Activated CD4-positive, alpha-beta T cell treated with anti-CD3 and anti-CD28 coated beads, Interleukin-2, amount 50 U/mL, for 1 hour (primary cell): ENCODE data around the gene RTN4.

ENCODE experiments used
- DNase-seq: peaks from one replicate; pipeline ENCODE4 v3.0.0-alpha.2; 2020

The RTN4 gene

DNA sequence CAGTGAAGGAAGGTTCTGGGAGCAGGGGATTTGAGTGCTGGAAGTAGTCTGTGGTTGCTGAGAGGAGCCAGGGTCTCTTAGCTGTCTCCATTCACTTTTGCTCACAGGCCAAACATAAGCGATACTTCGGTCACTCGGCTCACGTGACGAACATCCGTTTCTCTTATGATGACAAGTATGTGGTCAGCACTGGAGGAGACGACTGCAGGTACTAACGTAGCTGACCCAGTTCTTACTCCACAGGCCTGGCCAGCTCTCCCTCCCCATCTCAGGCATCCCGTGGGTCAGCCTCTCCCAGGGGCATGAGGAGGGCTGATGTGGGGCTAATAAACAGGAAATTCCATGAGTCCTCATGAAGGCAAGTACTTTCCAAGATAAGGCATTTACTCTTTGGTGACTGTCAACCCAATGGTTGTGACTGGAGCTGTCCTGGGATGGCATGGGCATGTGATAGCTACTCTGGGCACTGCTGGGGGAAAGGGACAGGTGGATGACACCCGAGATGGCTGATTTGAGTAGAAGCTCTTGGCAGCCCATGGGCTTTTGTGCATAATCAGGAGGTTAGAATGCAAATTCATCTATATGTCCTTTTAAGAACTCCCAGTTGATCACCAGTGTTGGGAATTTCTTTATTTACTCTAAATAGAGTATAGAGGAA, 81.6 kb downstream of the RTN4 start:
- DNase-seq = no peak

DNA sequence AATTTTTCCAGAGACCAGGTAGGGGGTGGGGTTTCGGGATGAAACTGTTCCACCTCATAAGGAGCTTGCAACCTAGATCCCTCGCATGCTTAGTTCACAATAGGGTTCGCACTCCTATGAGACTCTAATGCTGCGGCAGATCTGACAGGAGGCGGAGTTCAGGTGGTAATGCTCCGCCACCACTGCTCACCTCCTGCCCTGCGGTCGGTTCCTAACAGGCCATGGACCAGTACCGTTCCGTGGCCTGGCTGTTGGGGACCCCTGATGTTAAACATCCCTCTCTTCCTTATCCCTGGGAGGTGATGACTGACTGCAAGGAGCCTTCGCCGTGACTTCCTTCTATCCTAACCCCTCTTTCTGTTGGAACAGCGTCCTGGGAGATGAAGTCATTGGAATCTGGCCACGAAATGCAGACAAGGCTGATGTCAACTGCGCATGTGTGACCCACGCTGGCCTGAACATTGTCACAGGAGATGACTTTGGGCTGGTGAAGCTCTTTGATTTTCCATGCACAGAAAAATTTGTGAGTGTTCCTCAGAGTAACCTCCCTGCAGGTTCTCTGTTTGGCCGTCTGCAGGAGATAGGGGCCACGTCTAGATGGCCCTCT, 82.4 kb downstream of the RTN4 start:
- no peak for DNase-seq

DNA sequence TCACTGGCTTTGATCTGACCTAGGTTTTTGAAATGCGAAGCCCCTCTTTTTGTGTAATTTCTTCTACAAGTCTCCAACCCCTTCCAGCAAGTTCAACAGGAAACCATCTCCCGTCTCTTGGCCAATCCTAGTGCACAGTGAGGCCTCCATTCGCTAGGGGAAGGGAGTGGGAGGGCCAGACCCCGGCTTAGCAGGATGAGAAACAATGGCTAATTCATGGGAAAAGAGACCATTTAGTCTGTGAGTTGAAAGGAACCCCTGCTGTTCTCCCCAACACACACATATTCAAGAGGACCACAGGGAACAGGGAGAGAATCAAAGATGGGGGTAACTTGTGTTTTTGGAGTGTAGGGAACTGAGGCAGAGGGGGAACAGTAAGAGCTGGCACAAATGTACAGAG, 83.0 kb downstream of the RTN4 start:
- DNase-seq = no peak

DNA sequence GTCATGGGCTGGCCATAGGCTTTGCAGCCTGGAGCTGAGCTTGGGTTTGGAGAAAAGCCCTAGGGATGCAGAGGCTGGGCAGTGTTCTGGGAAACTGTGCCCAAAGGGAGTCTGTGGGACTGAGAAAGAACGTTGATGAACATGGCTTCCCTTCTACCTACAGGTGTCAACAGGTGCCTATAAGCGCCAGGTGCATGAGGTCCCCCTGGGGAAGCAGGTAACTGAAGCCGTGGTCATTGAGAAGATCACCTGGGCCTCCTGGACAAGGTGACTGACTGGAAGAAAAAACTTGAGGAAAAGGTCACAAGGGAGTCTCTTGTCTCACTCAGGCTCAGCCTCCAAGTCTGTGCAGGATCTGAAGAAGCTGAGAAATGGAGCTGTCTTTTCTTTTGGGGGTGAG, 83.4 kb downstream of the RTN4 start:
- no peak for DNase-seq

DNA sequence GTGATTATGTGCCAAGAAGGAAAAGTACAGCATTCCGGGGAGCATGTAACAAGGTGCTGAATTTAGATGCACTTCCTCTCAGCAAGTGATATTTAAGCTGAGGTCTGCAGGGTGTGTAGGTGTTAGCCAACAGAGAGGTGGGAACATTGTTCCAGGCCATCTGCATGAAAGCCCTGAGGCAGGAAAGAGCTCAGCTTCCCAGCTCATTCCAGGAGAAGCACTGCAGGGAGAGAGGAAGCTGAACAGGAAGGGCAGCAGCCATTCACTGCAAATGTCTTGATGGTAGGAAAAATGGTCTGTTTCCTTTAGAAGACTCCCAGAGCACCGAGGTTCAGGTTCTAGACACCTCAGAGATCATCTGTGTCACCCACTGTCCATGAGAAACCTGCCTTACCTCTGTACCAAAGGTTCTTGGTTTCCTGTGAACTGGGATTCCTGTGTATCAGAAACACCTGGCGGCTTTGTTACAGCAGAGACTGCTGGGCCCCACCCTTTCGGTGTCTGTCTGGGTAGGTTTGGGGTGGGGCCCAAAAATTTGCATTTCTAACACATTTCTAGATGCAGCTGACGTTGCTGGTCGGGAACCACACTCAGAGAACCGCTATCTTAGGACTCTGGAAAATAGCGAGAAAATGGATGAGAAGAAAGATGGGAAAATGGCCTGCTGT, 84.0 kb downstream of the RTN4 start:
- DNase-seq = no peak

DNA sequence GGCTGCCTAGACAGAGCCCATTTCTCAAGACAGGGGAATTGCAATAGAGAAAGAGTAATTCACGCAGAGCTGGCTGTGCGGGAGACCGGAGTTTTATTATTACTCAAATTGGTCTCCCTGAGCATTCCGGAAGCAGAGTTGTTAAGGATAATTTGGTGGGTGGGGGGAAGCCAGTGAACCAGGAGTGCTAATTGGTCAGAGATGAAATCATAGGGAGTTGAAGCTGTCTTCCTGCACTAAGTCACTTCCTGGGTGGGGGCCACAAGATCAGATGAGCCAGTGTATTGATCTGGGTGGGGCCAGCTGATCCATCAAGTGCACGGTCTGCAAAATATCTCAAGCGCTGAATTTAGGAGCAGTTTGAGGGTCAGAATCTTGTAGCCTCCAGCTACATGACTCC, 84.8 kb downstream of the RTN4 start:
- DNase-seq = no peak

DNA sequence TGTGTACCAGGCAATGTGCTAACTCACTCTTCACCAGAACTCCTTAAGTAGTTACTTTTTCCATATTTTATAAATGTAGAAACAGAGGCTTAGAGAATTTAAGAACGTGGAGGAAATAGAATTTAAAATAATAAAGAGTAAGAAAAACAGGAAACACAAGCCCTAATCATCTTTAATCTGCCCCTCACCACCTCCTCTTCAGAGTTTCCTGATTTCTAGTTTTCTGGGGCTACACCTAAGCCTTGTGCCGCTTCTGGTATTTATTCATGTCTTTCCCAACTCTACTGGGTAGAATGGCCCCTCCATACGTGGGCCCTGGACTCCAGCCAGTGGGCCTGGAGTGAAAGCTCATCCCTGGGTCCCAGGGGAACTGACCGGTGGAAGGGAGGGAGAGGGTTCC, 85.4 kb downstream of the RTN4 start:
- no peak for DNase-seq

DNA sequence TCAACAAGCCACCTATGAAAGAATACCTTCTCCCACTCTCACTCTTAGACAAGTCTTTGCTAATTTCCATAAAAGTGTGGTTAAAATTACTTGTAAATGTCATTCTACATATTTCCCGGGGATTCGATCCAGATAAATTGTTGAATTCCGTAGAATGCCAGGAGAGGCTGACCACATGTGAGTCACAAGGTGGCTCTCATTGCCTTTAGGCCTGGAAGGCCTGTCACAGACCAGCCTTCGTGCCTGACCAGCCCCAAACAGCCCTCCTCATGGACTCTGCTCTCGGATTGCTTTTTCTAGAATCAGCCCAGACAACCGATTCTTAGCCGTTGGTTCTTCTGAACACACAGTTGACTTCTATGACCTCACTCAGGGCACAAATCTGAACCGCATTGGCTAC, 86.0 kb downstream of the RTN4 start:
- DNase-seq = no peak

DNA sequence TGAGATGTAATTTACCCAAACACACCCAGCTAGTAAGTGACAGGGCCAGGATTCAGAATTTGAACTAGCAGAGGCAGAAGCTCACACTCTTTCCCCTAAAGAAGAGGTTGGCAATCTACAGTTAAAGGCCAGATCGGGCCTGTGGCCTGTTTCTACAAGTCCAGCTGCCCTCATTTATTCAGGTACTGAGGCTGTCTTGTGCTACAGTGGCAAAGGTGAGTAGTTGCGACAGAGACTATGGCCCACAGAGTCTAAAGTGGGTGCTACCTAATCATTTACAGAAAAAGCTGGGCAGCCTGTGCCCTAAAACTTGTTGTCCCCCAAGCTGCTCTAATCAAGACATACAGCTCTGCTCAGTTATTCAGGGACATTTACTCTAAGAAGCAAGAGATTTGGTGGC, 86.8 kb downstream of the RTN4 start:
- no peak for DNase-seq

DNA sequence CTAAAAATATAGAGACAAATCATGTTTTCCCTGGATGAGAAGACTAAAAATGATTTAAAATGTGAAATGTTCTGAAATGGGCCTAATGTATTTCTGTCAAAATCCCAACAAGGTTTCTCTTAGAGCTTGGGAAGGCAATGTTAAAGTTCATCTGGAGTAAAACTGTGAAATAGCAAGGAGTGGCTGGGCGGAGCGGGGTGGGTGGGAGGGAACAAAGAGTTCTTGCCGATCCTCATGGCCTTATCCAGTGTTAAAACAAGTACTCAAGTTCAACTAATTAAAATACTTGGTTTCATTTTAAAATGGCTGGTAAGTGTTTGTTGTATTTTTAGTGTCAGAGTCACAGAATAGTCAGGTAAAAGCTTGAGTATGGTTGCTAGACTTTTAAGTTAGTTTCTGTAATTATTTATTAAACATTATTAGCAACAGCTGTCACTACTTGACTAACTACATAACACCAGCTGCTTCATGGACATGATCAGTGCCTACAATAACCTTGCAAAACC, 87.3 kb downstream of the RTN4 start:
- DNase-seq = no peak

DNA sequence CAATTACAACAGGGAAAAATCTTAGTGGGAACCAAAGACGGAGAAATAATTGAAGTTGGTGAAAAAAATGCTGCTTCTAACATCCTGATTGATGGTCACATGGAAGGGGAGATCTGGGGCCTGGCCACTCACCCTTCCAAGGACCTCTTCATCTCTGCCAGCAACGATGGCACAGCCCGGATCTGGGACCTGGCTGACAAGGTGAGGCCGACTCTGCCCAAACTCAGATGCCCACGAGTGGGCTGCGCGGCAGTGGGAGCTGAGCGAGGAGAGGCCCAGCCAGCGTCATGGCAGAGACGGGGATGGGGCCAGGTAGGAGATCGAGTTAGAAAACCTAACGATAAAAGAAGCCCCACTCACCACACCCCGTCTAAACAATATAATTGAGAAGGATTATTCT, 87.7 kb downstream of the RTN4 start:
- DNase-seq = no peak

DNA sequence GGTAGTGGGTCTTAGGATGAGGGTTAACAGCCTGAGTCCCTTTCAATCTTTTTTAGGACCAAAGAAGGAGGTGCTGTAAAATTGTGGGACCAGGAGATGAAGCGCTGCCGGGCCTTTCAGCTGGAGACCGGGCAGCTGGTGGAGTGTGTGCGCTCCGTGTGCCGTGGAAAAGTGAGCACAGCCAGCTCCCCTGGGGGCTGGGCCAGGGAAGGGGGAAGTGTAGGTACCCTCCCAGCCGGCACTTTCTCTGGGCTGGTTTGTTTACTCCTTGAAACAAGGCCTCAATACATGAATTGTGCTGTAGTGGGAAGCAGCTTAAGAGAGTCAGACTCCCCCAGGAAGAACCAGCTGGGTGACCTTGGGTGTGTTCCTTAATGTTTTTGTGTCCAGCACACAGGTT, 90.1 kb downstream of the RTN4 start:
- no peak for DNase-seq

DNA sequence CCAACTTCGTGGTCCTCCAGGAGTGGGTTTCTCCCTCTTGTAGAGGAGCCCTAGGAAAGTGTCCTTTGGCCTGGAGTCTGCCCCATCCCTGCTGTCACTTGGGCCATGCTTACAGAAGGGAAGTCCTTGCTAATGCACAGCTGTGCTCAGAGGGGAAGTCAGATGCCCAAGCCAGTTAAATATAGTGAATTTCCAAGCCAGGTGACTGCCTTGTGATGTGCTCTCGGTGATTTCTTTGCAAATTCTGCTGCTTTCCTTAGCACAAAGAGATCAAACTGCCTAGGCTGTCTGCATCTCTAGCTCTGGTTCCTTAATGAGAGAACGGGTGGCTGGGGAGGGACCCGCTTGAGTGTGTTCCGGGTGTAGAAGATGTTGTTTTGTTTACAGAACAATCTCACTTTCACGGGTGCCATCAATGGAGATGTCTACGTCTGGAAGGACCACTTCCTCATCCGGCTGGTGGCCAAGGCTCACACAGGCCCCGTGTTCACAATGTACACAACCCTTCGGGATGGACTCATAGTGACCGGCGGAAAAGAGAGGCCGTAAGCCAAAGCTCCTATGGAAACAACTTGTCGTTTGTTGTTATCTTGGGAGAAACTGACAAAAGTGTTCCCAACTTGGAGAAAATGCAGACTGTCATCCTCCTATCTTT, 91.4 kb downstream of the RTN4 start:
- DNase-seq = no peak

DNA sequence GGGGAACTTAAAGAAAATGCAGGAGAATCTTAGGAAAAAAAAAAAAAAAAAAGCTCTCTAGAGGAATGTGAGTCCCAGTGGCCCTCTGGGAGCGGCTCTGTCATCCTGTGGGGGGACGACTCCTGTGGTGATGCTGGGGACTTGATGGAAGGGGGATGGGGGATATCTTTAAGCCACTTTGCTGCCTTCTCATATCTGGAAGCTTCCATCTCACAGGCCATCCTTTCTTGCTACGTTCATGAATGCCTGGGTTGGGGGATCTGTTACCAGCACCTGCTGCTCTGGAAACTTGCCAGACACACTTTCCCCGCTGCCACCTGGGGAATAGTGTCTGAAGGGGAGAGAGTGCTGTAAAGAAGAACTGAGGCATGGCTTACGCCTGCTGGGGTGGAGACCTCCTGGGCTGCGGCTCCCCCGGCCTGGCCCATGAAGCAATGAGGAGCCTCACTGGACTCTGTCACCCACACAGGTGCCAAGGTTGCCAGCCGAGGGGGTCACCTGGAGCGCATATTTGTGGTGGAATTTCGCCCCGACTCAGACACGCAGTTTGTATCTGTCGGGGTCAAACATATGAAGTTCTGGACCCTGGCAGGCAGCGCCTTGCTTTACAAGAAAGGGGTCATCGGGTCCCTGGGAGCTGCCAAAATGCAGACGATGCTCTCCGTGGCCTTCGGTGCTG, 92.8 kb downstream of the RTN4 start:
- no peak for DNase-seq

DNA sequence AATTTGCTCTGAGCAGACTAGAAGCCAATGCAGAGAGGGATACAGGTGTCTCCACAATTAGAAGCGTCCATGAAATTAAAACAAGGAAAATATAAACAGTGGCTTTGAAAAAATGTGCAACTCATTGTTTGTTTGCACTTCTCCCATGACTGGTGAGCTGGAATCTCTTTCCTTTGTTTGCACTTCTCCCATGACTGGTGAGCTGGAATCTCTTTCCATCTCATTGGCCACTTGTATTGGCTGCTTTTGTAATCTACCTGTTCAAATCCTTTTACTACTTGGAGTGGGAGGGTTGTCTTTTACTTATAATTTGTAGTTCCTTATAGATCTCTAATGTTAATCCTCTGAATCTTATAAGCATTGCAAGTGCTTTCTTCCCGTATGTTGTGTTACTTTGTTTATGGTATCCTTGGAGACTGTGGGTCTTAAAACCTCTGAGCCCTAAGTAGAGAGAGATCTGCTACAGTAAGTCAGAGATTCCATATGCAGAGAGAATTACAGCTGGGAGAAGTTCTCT, 94.1 kb downstream of the RTN4 start:
- DNase-seq = no peak

DNA sequence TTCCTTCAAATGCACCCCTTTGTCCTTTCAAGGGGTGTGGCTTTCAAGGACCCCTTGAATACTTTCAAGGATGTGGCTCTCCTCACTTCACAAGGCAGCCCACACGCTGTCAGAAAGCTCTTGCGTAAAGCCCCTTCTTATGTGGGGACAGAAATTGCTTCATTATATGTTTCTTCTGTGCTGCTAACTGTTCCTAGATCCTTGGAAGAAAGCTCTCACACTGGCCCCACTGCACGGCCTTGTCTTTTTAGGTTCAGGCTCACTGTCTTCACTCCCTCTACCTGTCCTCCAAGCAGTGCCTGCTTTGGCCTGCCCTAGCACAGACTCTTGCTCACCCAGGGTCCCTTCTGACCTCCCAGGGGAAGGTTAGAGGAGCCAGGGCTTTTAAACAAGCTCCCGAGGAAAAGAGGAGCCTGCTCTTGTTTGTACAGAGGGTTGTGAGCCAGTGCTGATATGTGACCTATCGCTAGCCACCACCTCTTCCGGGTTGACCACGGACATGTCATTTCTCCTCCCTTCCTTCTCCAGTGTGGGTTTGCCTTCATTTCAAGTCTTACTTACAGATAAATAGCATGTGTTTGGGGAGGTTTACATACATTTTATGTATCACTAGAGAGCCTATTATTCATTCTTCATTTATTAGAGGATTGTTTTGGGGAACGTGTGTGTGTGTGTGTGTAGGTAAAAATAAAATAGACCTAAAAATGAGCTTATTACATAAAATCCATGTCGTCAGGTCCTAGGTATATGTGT, 94.7 kb downstream of the RTN4 start:
- DNase-seq = no peak

DNA sequence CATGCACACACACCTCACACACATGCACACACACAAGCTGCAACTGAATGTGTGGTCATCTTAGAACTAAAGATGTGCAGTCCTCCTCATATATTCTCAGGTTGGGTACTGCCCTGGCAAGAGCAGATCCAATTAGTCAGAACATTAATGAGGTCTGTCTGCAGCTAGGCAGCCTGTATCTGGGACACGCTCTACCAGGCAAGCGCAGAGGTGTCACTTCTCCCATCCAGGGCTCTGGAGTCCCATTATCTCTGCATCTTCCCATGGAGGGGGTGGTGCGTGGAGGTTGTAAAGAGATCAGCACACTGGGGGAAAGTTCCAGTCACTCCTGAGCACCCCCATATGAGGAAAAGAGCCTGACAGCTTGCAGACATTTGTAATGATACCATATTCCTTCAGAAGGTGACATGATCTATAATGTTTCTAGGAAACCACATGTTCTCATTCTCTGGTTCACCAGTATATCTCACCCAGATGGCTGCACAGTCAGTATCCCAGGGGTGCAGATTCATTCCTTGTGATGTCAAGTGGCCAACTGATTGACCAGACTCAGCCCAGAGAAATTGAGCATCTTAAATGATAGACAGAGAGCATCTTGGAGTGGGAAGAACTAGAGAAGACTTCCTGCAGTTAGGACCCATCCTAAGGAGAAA, 95.4 kb downstream of the RTN4 start:
- DNase-seq = no peak

DNA sequence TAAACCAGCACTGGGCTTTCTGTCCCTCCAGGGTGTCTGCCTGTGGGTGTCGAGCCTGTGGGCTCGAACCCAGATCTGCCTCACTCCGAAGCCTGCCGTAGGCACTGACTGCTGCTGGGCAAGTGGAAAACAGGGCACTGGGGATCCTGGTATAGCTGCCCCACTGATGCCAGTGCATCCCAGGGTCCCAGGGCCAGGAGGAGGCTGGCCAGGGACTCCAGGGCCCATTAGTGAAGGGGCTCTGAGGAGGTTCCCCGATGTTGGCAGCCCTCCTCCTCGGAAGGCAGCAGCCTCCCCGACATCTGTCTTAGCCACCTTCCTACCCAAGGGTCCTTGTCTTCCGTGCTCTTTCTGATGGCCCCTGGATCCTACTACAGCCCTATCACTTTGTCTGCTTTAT, 96.1 kb downstream of the RTN4 start:
- DNase-seq = no peak

DNA sequence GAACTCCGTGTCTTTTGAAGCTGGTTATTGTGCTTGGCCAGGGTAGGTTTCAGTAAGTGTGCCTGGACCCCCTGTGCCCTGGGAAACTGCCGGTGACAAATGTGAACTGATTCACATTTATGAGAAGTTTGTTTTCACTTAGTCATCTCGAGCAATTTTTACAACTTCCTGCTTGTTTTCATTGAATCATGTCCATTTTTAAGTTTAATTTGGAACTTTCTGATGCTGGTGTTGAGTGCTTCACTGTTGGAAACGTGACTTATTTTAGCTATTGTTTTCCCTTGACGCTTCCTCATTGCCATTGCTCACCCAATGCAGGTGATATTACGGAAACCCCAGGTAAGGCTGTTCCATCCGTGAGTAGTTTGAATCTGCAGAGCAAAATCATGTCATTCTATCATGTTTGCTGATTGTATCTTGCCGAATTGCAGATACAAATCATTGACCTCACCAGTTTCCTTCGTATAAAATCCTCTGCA, 97.2 kb downstream of the RTN4 start:
- DNase-seq = no peak

DNA sequence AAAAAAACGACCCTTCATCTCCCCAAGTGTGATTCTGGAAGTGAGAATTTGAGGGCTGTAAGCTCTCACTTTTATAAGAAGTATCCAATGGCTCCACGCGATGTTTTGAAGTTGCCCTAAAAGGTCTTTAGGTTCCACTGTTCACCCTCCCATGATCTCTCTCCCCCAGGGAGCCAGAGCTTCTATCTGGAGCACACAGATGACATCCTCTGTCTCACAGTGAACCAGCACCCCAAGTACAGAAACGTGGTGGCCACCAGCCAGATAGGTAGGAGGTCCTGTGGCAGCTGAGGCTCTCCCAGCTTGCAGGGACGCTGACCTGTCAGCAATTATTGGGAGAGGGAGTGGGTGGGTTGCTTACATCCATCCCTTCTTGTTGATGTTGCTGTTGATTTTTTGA, 97.8 kb downstream of the RTN4 start:
- DNase-seq = no peak

DNA sequence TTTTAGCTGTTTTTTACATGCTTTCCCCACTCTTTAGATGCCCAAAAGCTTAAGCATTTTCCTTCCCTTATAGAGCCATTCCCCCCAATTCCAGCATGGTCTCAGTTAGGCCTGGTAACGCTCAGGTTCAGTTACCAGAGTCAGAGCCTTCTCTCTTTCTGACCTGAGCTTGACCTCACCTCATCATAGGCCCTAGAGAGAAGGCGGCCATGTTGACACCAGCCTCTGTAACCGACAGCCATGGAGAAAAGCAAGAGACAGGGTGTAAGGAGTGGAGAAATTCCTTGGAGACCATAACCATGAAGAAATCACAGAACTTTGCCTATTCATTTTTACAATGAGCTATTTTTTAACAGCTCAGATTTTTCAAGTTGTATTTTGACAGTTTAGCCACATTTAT, 99.4 kb downstream of the RTN4 start:
- DNase-seq = no peak

DNA sequence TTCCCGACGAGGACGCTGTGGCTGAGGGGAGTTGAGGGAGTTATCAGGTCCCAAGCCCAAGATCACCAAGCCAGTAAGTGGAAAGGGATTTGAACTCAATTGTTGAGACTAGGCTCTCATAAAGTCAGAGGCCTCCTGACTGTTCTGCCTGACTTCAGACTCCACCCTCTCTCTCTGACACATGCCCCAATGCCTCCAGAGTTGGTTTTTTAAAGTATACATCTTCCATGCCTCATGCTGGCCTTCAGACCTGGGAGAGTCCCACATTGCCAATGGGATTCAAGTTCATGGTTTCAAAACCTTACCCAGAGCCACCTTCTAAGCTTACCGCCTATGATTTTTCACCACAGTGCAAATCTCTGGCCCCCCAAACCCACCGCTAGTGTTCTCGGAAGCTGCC, 100.8 kb downstream of the RTN4 start:
- no peak for DNase-seq
